Smooth muscle cell (in vitro differentiated cells): Measurements from ENCODE around the gene TSGA10. TPM values are rescaled to one million over a fixed set of nuclear protein-coding genes. Genes with fewer than 3 reads are reported as not detected.

ENCODE experiments used
- DNase-seq: peaks from one replicate; lab custom pipeline; 2025; ENCODE audit not compliant: unreplicated experiment; lab: John Stamatoyannopoulos, UW
- H2AFZ ChIP-seq: fragments of 200-600 bp; sonication (generic); 2 replicates; pipeline ENCODE4 v1.6.0; 2016; ENCODE audit warnings: antibody characterized with exemption, low read depth, mild to moderate bottlenecking
- H3F3A ChIP-seq: fragments of 200-600 bp; sonication (generic); 2 replicates; pipeline ENCODE4 v1.6.0; 2017; ENCODE audit warnings: antibody characterized with exemption, low read depth
- H3K27ac ChIP-seq: fragments of 200-600 bp; sonication (generic); 2 replicates; pipeline ENCODE4 v1.5.1; 2016; ENCODE audit warnings: low read depth, mild to moderate bottlenecking
- H3K27me3 ChIP-seq: fragments of 200-600 bp; sonication (generic); 2 replicates; pipeline ENCODE4 v1.6.1; 2016; ENCODE audit warnings: low read depth, mild to moderate bottlenecking
- H3K36me3 ChIP-seq: fragments of 200-600 bp; sonication (generic); 2 replicates; pipeline ENCODE4 v1.5.1; 2016; ENCODE audit warnings: low read depth
- H3K4me1 ChIP-seq: fragments of 200-600 bp; sonication (generic); 2 replicates; pipeline ENCODE4 v1.5.1; 2016; ENCODE audit warnings: low read depth
- H3K4me2 ChIP-seq: fragments of 200-600 bp; sonication (generic); 2 replicates; pipeline ENCODE4 v1.6.0; 2016; ENCODE audit warnings: mild to moderate bottlenecking
- H3K4me3 ChIP-seq: fragments of 200-600 bp; sonication (generic); 2 replicates; pipeline ENCODE4 v1.5.1; 2016; ENCODE audit warnings: mild to moderate bottlenecking
- H3K79me2 ChIP-seq: fragments of 200-600 bp; sonication (generic); 2 replicates; pipeline ENCODE4 v1.6.0; 2016; ENCODE audit warnings: low read depth, mild to moderate bottlenecking
- H3K9ac ChIP-seq: fragments of 200-600 bp; sonication (generic); 2 replicates; pipeline ENCODE4 v1.6.0; 2016; ENCODE audit warnings: low read depth
- H3K9me3 ChIP-seq: fragments of 200-600 bp; sonication (generic); replicated peaks from 2 replicates; pipeline ENCODE4 v1.5.1; 2016; ENCODE audit warnings: low read depth
- H4K20me1 ChIP-seq: fragments of 200-600 bp; sonication (generic); 2 replicates; pipeline ENCODE4 v1.6.0; 2016; ENCODE audit warnings: low read depth
- WGBS: methylation state at CpG from one replicate; pipeline ENCODE4 v1.1.7; 2016; ENCODE audit warnings: low lambda C conversion rate; 5-methylcytosine and 5-hydroxymethylcytosine counted together
- polyA plus RNA-seq: library from polyadenylated mRNA; unstranded; fragments of >200 nt; fragmentation: Nextera tagmentation; extraction: Ambion mirVana; gene quantifications from 2 replicates; pipeline ENCODE4 v1.2.1, GENCODE V29; 2016
- total RNA-seq: library from RNA; depleted of rRNA; stranded (reverse); fragments of >200 nt; gene quantifications from 2 replicates; pipeline ENCODE4 v1.2.3, GENCODE V29; 2014
- TF ChIP-seq, protein P1 (sequence below): fragments of 200-600 bp; sonication (generic); IDR thresholded peaks from 2 replicates; pipeline ENCODE4 v1.5.1; 2017; ENCODE audit warnings: borderline replicate concordance, mild to moderate bottlenecking, antibody characterized with exemption; ENCODE audit not compliant: insufficient read depth, poor library complexity, severe bottlenecking

Gene TSGA10
- total and polyA plus RNA-seq, 2 experiments from 2014 or later = 3.4 to 30.4 TPM

DNA sequence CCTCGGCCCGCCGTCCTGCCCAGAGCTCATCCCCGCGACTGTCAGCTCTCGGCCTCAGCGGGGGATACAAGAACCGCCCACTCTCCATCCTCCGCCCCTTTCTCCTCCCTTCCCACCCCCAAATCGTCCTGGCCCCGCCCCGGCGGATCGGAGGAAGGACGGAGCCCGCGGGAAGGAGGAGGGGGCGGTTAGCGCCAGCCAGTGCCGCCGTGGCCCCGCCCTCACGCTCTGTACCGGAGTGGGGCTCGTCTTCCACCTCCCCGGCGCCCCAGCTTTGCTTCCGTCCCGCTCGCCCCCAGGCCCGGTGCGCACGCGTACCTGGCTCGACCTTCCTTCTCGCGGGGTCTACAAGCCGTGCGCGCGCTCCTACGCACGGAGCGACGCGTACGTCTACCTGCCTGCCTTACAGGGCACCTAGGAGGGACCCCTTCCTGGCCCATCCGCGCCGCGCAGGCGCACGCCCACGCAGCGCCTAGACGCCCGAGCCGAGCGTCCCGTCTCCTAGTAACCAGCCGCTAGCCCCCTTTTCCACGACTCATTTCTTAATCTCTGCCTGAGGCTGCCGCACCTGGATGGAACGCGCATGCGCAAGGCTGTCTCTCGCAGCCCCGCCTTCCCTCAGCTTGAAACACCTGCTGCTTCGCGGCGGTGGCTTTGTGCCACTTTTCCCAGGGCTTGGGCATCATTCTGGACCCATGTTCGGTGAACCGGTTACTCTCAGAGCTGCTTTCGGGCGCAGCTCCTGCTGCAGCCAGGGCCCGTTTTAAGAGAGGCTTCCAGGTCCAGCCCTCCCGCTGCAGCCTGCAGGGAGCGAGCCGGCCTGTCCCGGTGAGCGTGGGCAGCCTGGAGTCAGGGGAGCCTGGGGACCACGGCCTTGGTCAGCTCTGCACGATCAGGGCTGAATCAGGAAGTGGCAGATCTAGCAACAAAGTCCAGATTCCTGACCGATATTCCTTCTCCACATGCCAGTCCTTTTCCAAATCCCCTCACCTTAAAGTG lies 13.3 kb downstream of the TSGA10 start, which contains the start of gene C2orf15:
C2orf15 (plus strand) TSS at position 598 of the 999 bp plus-strand sequence. CDS start 8,852 bp downstream, outside the sequence.
- 2% methylated on average over 54 of the region's 84 CpGs for WGBS
- Histone ChIP-seq H3K27ac (peak within 1 kb of the TSS; percentile 43), H3K4me1 (peaks cover 13% of the 10 kb centered on the region)

DNA sequence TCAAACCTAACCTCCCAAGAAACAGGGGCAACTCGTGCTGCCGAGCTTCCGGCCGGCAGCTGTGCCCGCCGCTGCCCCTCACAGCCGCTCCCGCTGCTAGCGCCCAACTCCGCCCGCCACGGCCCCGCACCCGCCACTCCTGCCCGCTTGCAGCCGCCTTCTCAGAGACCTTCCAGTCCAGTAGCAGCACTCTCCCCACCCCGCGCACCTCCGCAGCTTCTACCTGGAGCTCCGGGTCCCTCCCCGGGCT lies 14.0 kb downstream of the TSGA10 start:
- Histone ChIP-seq H3K4me3 (peak overlapping the region; percentile 71), H3K79me2 (no peaks in the 10 kb centered on the region), H3K4me1 (peaks cover 13% of the 10 kb centered on the region), H4K20me1 (no peaks in the 10 kb centered on the region), H3K9me3 (no peaks in the 10 kb centered on the region), H2AFZ (peak overlapping the region; percentile 88), H3F3A (no peaks in the 10 kb centered on the region), H3K9ac (peak overlapping the region; percentile 63), H3K36me3 (no peaks in the 10 kb centered on the region), H3K4me2 (peak overlapping the region; percentile 85), H3K27ac (peak overlapping the region; percentile 43), H3K27me3 (no peaks in the 10 kb centered on the region)
- WGBS = 3% methylated on average over 18 of the region's 21 CpGs
- no peak for DNase-seq
- TF ChIP-seq, protein P1, sequence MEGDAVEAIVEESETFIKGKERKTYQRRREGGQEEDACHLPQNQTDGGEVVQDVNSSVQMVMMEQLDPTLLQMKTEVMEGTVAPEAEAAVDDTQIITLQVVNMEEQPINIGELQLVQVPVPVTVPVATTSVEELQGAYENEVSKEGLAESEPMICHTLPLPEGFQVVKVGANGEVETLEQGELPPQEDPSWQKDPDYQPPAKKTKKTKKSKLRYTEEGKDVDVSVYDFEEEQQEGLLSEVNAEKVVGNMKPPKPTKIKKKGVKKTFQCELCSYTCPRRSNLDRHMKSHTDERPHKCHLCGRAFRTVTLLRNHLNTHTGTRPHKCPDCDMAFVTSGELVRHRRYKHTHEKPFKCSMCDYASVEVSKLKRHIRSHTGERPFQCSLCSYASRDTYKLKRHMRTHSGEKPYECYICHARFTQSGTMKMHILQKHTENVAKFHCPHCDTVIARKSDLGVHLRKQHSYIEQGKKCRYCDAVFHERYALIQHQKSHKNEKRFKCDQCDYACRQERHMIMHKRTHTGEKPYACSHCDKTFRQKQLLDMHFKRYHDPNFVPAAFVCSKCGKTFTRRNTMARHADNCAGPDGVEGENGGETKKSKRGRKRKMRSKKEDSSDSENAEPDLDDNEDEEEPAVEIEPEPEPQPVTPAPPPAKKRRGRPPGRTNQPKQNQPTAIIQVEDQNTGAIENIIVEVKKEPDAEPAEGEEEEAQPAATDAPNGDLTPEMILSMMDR = no peak

More for the DNA sequence above, 13.3 kb downstream of the TSGA10 start, which contains the start of gene C2orf15:
- H3K9ac ChIP-seq = peak within 1 kb of the TSS; percentile 63
- DNase-seq = peak; percentile 75
- peak within 1 kb of the TSS; percentile 88 for H2AFZ ChIP-seq
- no peaks in the 10 kb centered on the region for H3K27me3 ChIP-seq
- H3K9me3 ChIP-seq = no peaks in the 10 kb centered on the region
- no peaks in the 10 kb centered on the region for H3K79me2 ChIP-seq
- TF ChIP-seq, protein P1 = no peak
- H4K20me1 ChIP-seq = no peaks in the 10 kb centered on the region
- H3K4me3 ChIP-seq = peak within 1 kb of the TSS; percentile 71
- H3F3A ChIP-seq = no peaks in the 10 kb centered on the region
- H3K4me2 ChIP-seq = peak within 1 kb of the TSS; percentile 85
- H3K36me3 ChIP-seq = no peaks in the 10 kb centered on the region

DNA sequence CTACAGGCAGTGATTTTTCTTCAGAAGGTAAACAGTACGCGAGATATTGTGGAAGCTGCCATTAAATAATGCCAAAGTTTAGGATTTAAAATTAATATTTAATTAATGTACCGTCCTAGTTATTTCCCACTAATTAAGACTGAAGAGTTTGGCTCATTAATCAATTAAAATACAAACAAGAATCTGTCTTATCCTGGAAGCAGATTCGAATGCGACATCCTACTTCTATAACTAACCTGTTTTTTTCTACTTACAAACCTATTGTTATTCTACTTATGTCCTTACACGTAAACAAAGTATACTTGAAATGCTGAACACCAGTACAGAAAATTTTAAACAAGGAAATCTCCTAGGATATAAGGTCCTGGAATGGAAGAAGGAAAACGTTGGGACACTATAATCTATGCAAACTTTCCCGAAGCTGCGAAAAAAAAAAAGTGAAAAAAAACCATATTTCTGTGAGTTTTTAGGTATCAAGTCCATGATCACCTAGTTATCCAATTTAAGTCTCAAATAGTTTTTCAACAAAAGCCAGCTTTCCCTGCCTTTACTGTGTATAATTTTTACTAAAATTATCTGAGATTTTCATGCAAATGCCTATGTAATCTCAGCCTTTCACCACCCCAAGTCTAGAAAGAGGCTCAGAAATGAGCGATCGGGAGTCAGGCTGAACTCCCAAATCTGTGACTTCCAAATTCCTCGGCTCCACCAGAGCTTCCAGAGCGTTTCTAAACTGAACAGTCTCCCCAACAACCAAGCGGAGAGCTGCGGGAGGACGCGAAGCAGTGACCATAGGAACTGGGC lies 14.5 kb downstream of the TSGA10 start:
- peaks cover 13% of the 10 kb centered on the region for H3K4me1 ChIP-seq
- DNase-seq = no peak
- no peaks in the 10 kb centered on the region for H3K9me3 ChIP-seq
- WGBS = 35% methylated on average over 17 of the region's 17 CpGs
- H3K4me2 ChIP-seq = peak overlapping the region; percentile 85
- TF ChIP-seq, protein P1 = no peak
- H3K9ac ChIP-seq = peak overlapping the region; percentile 63
- H3F3A ChIP-seq = no peaks in the 10 kb centered on the region
- H3K79me2 ChIP-seq = no peaks in the 10 kb centered on the region
- H3K4me3 ChIP-seq = peak overlapping the region; percentile 71
- peak overlapping the region; percentile 88 for H2AFZ ChIP-seq
- peak overlapping the region; percentile 43 for H3K27ac ChIP-seq
- no peaks in the 10 kb centered on the region for H3K36me3 ChIP-seq
- H4K20me1 ChIP-seq = no peaks in the 10 kb centered on the region
- H3K27me3 ChIP-seq = no peaks in the 10 kb centered on the region
